Ishikawa (cell line): Measurements from ENCODE around the gene GPR39.

Experiments
- CEBPB ChIP-seq: IDR thresholded peaks from 2 replicates; pipeline ENCODE4 v1.6.1; 2012
- CREB1 ChIP-seq: IDR thresholded peaks from 2 replicates; pipeline ENCODE4 v1.6.1; 2012; ENCODE audit warnings: low read depth
- EGR1 ChIP-seq: IDR thresholded peaks from 2 replicates; pipeline ENCODE4 v1.6.1; 2012
- EP300 ChIP-seq: IDR thresholded peaks from 2 replicates; pipeline ENCODE4 v1.6.1; 2012; ENCODE audit warnings: borderline replicate concordance
- FOXM1 ChIP-seq: IDR thresholded peaks from 2 replicates; pipeline ENCODE4 v1.6.1; 2012; ENCODE audit warnings: low read depth, borderline replicate concordance
- NFIC ChIP-seq: IDR thresholded peaks from 2 replicates; pipeline ENCODE4 v1.6.1; 2012
- RAD21 ChIP-seq: IDR thresholded peaks from 2 replicates; pipeline ENCODE4 v1.6.1; 2012; ENCODE audit warnings: low read depth
- REST ChIP-seq: IDR thresholded peaks from 2 replicates; pipeline ENCODE4 v1.6.1; 2012; ENCODE audit warnings: low read depth, mild to moderate bottlenecking
- TAF1 ChIP-seq: IDR thresholded peaks from 2 replicates; pipeline ENCODE4 v1.6.1; 2012; ENCODE audit warnings: low read depth, mild to moderate bottlenecking
- TCF12 ChIP-seq: IDR thresholded peaks from 2 replicates; pipeline ENCODE4 v1.6.1; 2012; ENCODE audit warnings: low read depth
- TEAD4 ChIP-seq: IDR thresholded peaks from 2 replicates; pipeline ENCODE4 v1.6.1; 2012
- YY1 ChIP-seq: IDR thresholded peaks from 2 replicates; pipeline ENCODE4 v1.6.1; 2012; ENCODE audit warnings: low read depth
- ZBTB7A ChIP-seq: IDR thresholded peaks from 2 replicates; pipeline ENCODE4 v1.6.1; 2012; ENCODE audit warnings: low read depth
- TF ChIP-seq, protein P1 (sequence below): IDR thresholded peaks from 2 replicates; pipeline ENCODE4 v1.6.1; 2012
- TF ChIP-seq, protein P2 (sequence below): IDR thresholded peaks from 2 replicates; pipeline ENCODE4 v1.6.1; 2012

Gene GPR39

GRCh38 chr2:132562245-132562644, 145.6 kb downstream of the GPR39 start:
- TF ChIP-seq EGR1 (no peak), TCF12 (no peak), YY1 (no peak), ZBTB7A (no peak), TEAD4 (no peak), TAF1 (no peak), CEBPB (no peak)
- TF ChIP-seq, protein P1, sequence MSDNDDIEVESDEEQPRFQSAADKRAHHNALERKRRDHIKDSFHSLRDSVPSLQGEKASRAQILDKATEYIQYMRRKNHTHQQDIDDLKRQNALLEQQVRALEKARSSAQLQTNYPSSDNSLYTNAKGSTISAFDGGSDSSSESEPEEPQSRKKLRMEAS = no peak

DNA sequence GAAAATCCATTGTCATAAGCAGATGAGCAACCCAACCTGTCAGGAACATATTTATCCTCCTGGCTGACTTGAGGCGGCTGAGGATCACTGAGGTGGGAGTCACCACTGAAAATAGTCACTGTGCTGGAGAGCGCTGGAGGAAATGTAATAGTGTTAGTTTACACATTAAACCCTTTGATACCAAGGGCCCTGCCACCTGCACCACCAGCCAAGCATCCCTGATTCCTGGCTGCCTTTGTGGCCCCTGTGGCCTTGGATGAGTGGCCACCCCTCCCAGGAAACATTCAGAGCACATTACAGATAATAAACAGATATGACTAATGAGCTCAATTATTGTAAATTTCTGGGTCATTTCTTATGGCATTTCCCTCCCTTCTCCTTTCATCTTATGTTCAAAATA, 147.5 kb downstream of the GPR39 start:
- no peak for TF ChIP-seq ZBTB7A
- no peak for TF ChIP-seq TCF12
- TF ChIP-seq RAD21 = no peak
- TF ChIP-seq CEBPB = no peak

DNA sequence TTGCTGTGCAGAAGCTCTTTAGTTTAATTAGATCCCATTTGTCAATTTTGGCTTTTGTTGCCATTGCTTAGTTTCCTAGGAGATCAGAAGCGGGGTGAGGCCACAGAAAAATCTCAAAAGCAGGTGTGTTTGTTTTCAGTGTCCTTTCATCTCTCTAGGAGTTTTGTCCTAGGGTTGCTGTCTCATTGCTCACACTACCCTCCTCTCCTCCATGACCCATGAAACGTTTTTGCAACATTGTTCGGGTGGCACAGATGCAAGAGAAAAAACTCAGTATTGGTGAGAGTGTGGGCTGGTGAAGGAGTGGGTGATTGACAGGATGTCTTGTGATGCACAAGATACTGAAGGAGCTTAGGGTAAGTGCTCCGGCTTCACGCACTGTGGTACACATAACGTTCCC, 149.8 kb downstream of the GPR39 start:
- TF ChIP-seq RAD21 = no peak
- no peak for TF ChIP-seq NFIC
- TF ChIP-seq, protein P1 = no peak
- no peak for TF ChIP-seq TCF12
- no peak for TF ChIP-seq FOXM1
- no peak for TF ChIP-seq CREB1
- TF ChIP-seq, protein P2, sequence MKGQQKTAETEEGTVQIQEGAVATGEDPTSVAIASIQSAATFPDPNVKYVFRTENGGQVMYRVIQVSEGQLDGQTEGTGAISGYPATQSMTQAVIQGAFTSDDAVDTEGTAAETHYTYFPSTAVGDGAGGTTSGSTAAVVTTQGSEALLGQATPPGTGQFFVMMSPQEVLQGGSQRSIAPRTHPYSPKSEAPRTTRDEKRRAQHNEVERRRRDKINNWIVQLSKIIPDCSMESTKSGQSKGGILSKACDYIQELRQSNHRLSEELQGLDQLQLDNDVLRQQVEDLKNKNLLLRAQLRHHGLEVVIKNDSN = no peak
- no peak for TF ChIP-seq YY1
- no peak for TF ChIP-seq REST
- TF ChIP-seq CEBPB = no peak
- TF ChIP-seq EP300 = no peak
- no peak for TF ChIP-seq EGR1

GRCh38 chr2:132567682-132568081, 151.1 kb downstream of the GPR39 start:
- no peak for TF ChIP-seq CEBPB
- no peak for TF ChIP-seq RAD21
- TF ChIP-seq, protein P2 = no peak
- TF ChIP-seq EGR1 = no peak
- no peak for TF ChIP-seq FOXM1
- TF ChIP-seq NFIC = no peak
- TF ChIP-seq ZBTB7A = no peak
- no peak for TF ChIP-seq TCF12
- TF ChIP-seq, protein P1 = no peak
- no peak for TF ChIP-seq TAF1
- TF ChIP-seq TEAD4 = no peak
- TF ChIP-seq YY1 = no peak
- no peak for TF ChIP-seq REST
- TF ChIP-seq EP300 = no peak
- no peak for TF ChIP-seq CREB1

GRCh38 chr2:132568656-132569055, 152.1 kb downstream of the GPR39 start:
- TF ChIP-seq TAF1 (no peak), ZBTB7A (no peak), EP300 (no peak), TCF12 (no peak), CREB1 (no peak)
- TF ChIP-seq, protein P2 = no peak

DNA sequence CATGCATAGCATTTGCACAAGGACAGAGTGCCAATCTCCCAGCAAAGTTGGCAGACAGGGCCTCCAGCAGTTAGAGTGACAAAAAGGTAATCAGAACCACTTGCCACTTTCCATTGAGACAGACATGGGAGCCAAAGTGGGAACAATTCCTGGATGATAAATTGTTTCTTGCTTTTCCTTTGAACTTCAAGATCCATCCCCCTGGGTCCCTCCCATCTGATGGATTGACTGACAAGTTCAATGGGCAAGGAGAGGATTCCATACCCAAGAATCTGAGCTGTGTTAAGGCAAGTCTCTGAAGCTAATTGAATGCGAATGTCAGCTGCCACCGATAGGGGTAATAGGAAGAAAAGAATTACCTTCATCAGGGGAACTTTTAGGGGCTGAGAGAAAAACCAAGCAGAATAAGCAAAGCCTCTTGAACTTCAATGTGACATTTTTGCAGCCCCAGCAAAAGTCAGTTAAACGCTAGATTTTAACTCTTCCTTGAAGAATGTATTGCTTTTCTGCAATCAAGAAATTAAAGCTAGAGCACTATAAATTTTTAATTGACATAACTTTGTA, 156.9 kb downstream of the GPR39 start:
- TF ChIP-seq RAD21 = no peak
- TF ChIP-seq EP300 = no peak
- TF ChIP-seq TEAD4 = no peak
- TF ChIP-seq TAF1 = no peak
- no peak for TF ChIP-seq REST
- TF ChIP-seq, protein P1 = no peak
- no peak for TF ChIP-seq ZBTB7A
- no peak for TF ChIP-seq CREB1
- no peak for TF ChIP-seq FOXM1
- TF ChIP-seq, protein P2 = no peak
- no peak for TF ChIP-seq NFIC
- TF ChIP-seq TCF12 = no peak
- no peak for TF ChIP-seq CEBPB
- no peak for TF ChIP-seq YY1
- no peak for TF ChIP-seq EGR1
